ENCODE data around the gene MPV17L2.

The MPV17L2 gene

GRCh38 chr19:18160971-18161635 is 31.9 kb upstream of the MPV17L2 start:
- DNase-seq (ENCODE audit: low read depth) = peak; percentile 79

- DNase-seq (ENCODE audit: low read depth) = no peak
These were observed 31.4 kb upstream of the MPV17L2 start for GRCh38 chr19:18161636-18162002.

- no peak for DNase-seq (ENCODE audit: low read depth)
These were observed 28.9 kb upstream of the MPV17L2 start for GRCh38 chr19:18164072-18164471.

- no peak for DNase-seq (ENCODE audit: low read depth)
These were observed 27.0 kb upstream of the MPV17L2 start for GRCh38 chr19:18165794-18166544.

GRCh38 chr19:18167011-18167410 is 26.0 kb upstream of the MPV17L2 start:
- no peak for DNase-seq (ENCODE audit: low read depth)

- peak; percentile 25 for DNase-seq (ENCODE audit: low read depth)
These were observed 24.9 kb upstream of the MPV17L2 start for GRCh38 chr19:18167975-18168645.

- no peak for DNase-seq (ENCODE audit: low read depth)
These were observed 24.2 kb upstream of the MPV17L2 start for GRCh38 chr19:18168673-18169381.

GRCh38 chr19:18170714-18171255 is 22.2 kb upstream of the MPV17L2 start:
- DNase-seq (ENCODE audit: low read depth) = no peak

GRCh38 chr19:18171605-18172327 is 21.3 kb upstream of the MPV17L2 start:
- no peak for DNase-seq (ENCODE audit: low read depth)

- DNase-seq (ENCODE audit: low read depth) = no peak
These were observed 20.5 kb upstream of the MPV17L2 start for GRCh38 chr19:18172331-18173053.

GRCh38 chr19:18173054-18173571 is 19.9 kb upstream of the MPV17L2 start:
- DNase-seq (ENCODE audit: low read depth) = no peak

- peak; percentile 45 for DNase-seq (ENCODE audit: low read depth)
These were observed 19.3 kb upstream of the MPV17L2 start, which contains the start of gene IFI30 for GRCh38 chr19:18173572-18174288. Gene IFI30, plus strand, starts transcription at chr19:18173813. Its CDS starts 29 bp downstream, at chr19:18173842.

GRCh38 chr19:18174983-18175382 is 18.0 kb upstream of the MPV17L2 start:
- no peak for DNase-seq (ENCODE audit: low read depth)

- no peak for DNase-seq (ENCODE audit: low read depth)
These were observed 16.4 kb upstream of the MPV17L2 start for GRCh38 chr19:18176367-18177310.

- no peak for DNase-seq (ENCODE audit: low read depth)
These were observed 13.1 kb upstream of the MPV17L2 start for GRCh38 chr19:18179957-18180356.

GRCh38 chr19:18183529-18183928 is 9.5 kb upstream of the MPV17L2 start:
- DNase-seq (ENCODE audit: low read depth) = no peak

GRCh38 chr19:18185538-18185937 is 7.5 kb upstream of the MPV17L2 start:
- DNase-seq (ENCODE audit: low read depth) = no peak

- DNase-seq (ENCODE audit: low read depth) = no peak
These were observed 2.7 kb upstream of the MPV17L2 start for GRCh38 chr19:18190278-18190677.

GRCh38 chr19:18191640-18192062 is 1.4 kb upstream of the MPV17L2 start:
- DNase-seq (ENCODE audit: low read depth) = no peak

Data from activated T-helper 1 cell treated with Interleukin-2 at 50 U/mL for 16 hours (primary cell).